Lower leg skin (tissue), 4 donors: ENCODE results near the gene PAPPA. TPM values are rescaled to one million over a fixed set of nuclear protein-coding genes. Genes with fewer than 3 reads are reported as not detected.

ENCODE experiments used
- DNase-seq, 2 donors: peaks; one replicate each; pipeline ENCODE4 v3.0.0-alpha.2; 2019; ENCODE audit warnings: low spot score in 2 of 2
- H3K4me3 ChIP-seq: fragments of 200-600 bp; sonication (generic); 2 replicates; pipeline ENCODE4 v1.5.1; 2017; ENCODE audit warnings: mild to moderate bottlenecking, low read depth; ENCODE audit not compliant: poor library complexity, severe bottlenecking
- POLR2A ChIP-seq, 2 donors: fragments of 450-650 bp; IDR thresholded peaks; one replicate each; pipeline ENCODE4 v1.6.1; 2016 to 2017; ENCODE audit warnings: antibody characterized with exemption in 2 of 2, mild to moderate bottlenecking in 1 of 2, moderate library complexity in 1 of 2
- WGBS, 2 donors: methylation state at CpG; one replicate each; pipeline ENCODE4 v1.1.5; 2018; 5-methylcytosine and 5-hydroxymethylcytosine counted together
- intact Hi-C: fragments of 100-400 bp; cut with DNase I; formaldehyde crosslinking; loops from one replicate; pipeline ENCODE4 v1.15.0; 2023; ENCODE audit warnings: low total_unique reads
- total RNA-seq, 4 donors: library from RNA; depleted of rRNA; stranded (reverse); fragments of >200 nt; gene quantifications; one replicate each; pipeline ENCODE4 v1.1.0, GENCODE V29; 2016
- TF ChIP-seq, protein P1 (sequence below), 3 donors: fragments of 450-650 bp; IDR thresholded peaks; one replicate each; pipeline ENCODE4 v1.5.1; 2016; ENCODE audit warnings: antibody characterized with exemption in 3 of 3, mild to moderate bottlenecking in 3 of 3, moderate library complexity in 2 of 3

Gene PAPPA
- total RNA-seq, 4 donors from 2014 or later, result 0.64 to 2.2 (median 1.9) TPM

DNA sequence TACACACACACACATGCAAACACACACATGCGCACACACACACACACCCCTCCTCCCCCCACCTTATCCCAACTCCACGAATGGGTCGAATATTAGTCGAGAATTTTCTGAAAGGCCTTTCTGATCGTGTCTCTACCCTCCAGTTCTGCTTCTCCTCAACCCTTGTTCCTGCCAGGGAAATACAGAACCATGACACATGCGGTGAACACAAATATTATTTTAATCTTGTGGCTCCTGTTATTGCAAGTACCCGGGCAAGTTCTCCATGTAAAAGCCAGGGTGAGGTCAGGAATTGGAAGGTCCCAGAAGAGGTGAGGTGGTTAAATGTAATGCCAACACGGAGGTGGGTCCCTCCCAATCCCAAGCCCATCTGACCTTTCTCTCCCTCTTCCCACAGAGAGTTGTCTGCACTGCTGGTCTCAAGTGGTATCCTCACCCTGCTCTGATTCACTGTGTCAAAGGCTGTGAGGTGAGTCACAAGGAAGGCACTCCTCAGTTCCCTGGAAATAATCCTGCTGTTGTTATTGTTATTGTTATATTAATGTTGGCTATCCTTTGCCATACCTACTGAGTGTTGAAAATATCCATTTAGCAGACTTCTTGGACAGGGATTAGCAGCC, 223.7 kb downstream of the PAPPA start:
- intact Hi-C loops, result no loop called here
- no peak for DNase-seq
- no peak for TF ChIP-seq POLR2A (IDR thresholded peaks at IDR 0.05)
- TF ChIP-seq, protein P1, sequence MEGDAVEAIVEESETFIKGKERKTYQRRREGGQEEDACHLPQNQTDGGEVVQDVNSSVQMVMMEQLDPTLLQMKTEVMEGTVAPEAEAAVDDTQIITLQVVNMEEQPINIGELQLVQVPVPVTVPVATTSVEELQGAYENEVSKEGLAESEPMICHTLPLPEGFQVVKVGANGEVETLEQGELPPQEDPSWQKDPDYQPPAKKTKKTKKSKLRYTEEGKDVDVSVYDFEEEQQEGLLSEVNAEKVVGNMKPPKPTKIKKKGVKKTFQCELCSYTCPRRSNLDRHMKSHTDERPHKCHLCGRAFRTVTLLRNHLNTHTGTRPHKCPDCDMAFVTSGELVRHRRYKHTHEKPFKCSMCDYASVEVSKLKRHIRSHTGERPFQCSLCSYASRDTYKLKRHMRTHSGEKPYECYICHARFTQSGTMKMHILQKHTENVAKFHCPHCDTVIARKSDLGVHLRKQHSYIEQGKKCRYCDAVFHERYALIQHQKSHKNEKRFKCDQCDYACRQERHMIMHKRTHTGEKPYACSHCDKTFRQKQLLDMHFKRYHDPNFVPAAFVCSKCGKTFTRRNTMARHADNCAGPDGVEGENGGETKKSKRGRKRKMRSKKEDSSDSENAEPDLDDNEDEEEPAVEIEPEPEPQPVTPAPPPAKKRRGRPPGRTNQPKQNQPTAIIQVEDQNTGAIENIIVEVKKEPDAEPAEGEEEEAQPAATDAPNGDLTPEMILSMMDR (IDR thresholded peaks at IDR 0.05), result no peak
- WGBS, 2 donors, result 57 to 83% methylated on average over 8 of the region's 8 CpGs
- H3K4me3 ChIP-seq, result no peak overlapping the region

DNA sequence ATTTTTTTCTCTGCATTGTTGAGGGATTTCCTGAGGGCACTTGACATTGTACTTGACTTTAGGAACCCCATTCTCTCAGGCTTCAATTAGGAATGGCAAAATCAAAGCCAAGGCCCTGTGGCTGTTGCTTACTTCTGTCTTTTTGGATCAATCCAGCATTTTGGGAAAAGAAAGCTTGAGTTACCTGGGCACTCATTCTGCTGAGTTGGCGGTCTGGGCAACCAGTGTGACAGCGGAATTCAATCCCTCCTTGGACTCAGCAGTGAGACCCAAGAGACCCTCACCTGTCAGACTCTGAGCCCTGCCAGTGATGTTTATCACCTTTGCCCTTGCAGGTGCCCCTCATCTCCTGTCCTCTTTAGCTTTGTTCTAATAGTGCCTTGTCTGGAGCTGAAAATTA, 225.3 kb downstream of the PAPPA start:
- no peak for DNase-seq
- intact Hi-C loops, result no loop called here
- 93 to 97% methylated on average over 2 of the region's 2 CpGs for WGBS, 2 donors
- H3K4me3 ChIP-seq, result no peak overlapping the region
- TF ChIP-seq, protein P1 (IDR thresholded peaks at IDR 0.05), result no peak

DNA sequence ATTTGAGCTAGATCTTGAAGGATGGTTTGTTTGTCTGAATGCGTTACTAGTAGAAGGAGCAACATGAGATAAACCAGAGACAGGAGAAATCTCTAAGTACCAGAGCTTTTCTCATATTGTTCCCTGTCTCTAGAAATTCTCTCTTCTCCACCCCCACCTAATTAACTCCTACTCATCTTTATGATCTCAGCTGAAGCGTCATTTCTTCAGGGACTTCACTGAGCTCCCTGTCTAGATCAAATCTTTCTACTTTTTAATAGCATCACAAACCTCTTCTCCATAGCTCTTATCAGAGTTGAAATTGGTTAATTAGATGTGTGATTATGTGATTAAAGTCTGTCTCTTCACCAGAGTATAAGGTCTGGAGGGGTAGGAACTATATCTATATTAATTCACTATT, 226.2 kb downstream of the PAPPA start:
- TF ChIP-seq, protein P1 (IDR thresholded peaks at IDR 0.05), result no peak
- no peak for TF ChIP-seq POLR2A (IDR thresholded peaks at IDR 0.05)
- 87 to 93% methylated on average over 2 of the region's 2 CpGs for WGBS, 2 donors
- H3K4me3 ChIP-seq, result no peak overlapping the region
- DNase-seq, result no peak
- intact Hi-C loops, result no loop called here

DNA sequence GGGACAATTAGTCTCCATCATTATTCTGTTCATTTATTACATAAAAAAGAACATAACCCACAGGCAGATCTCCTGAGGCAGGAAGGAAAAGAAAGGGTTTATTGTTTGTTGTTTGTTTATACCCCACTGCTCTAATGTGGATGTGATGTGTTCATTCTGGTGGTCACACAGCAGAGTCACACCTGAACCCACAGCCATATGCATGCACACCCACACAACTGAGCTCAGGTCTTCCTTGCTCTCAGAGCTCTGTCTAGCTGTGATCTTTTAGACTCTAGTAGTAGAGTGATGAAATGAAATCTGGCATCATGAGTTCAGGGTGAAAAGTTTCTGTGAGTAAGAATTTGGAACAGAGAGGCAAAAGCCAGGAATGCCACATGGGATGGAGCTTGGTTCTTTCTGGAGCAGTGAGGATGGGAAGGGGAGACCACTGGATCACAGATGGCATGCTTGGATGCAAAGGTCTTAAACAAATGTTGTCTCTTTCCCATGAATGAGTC, 227.0 kb downstream of the PAPPA start:
- intact Hi-C loops, result no loop called here
- TF ChIP-seq POLR2A (IDR thresholded peaks at IDR 0.05), result no peak
- TF ChIP-seq, protein P1 (IDR thresholded peaks at IDR 0.05), result no peak
- no peak for DNase-seq
- no peak overlapping the region for H3K4me3 ChIP-seq

DNA sequence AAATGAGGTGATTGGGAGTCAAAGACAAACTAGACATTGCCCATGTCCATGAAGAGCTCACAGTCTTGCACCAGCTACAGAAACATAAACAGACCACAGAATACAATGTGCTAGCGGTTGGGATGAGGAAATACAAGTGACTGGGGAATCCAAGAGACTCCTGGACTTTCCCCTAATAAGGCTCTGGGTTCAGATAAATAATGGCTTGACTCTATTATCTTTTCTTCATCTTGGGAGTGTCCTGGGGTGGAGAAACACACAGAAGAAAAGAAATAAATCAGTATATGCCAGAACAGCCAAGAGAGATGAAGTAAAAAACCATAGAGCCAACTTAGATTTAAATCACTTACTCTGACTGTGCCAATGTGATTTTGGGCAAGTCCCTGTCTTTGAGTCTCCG, 227.8 kb downstream of the PAPPA start:
- 52 to 72% methylated on average over 2 of the region's 2 CpGs for WGBS, 2 donors
- TF ChIP-seq POLR2A (IDR thresholded peaks at IDR 0.05), result no peak
- TF ChIP-seq, protein P1 (IDR thresholded peaks at IDR 0.05), result no peak
- no peak overlapping the region for H3K4me3 ChIP-seq
- no peak for DNase-seq
- intact Hi-C loops, result no loop called here

DNA sequence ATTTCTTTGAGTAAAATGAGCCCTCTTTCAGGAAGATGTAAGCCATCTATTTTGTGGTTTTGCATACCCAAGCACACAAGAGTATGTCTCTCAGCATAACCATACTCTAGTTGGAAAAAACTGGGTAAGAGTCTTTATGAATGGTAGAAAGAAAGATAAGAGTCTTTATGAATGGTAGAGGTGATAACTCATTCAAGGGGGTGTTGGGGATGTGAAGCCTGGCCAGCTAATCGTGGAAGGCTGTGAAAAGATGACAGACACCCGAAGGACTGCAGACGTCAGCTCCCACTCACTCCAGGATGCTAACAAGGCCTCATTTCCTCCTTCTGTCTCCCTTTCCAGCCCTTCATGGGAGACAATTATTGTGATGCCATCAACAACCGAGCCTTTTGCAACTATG, 228.5 kb downstream of the PAPPA start:
- DNase-seq, result no peak
- intact Hi-C loops, result no loop called here
- TF ChIP-seq, protein P1 (IDR thresholded peaks at IDR 0.05), result no peak
- no peak for TF ChIP-seq POLR2A (IDR thresholded peaks at IDR 0.05)
- WGBS, 2 donors, result 82 to 93% methylated on average over 4 of the region's 4 CpGs
- no peak overlapping the region for H3K4me3 ChIP-seq
